LNCaP clone FGC (cell line): ENCODE data around the gene SMYD1.
"Not testable (repeated sequence)": the region's sequence is repeated elsewhere in the genome, so short reads cannot be mapped to it uniquely, and the experiment has no call there.

ENCODE experiments used
- DNase-seq: peaks from one replicate; pipeline ENCODE4 v3.0.0-alpha.2; 2011; ENCODE audit warnings: low read depth
- H3K4me3 ChIP-seq: 2 replicates; pipeline ENCODE4 v1.5.1; 2011; ENCODE audit warnings: mild to moderate bottlenecking, low read depth, low read length, control low read depth
- CTCF ChIP-seq: IDR thresholded peaks from 2 replicates; pipeline ENCODE4 v1.5.1; 2012; ENCODE audit warnings: mild to moderate bottlenecking; ENCODE audit not compliant: control insufficient read depth, insufficient read depth; ENCODE audit errors: extremely low read depth

Gene SMYD1

DNA sequence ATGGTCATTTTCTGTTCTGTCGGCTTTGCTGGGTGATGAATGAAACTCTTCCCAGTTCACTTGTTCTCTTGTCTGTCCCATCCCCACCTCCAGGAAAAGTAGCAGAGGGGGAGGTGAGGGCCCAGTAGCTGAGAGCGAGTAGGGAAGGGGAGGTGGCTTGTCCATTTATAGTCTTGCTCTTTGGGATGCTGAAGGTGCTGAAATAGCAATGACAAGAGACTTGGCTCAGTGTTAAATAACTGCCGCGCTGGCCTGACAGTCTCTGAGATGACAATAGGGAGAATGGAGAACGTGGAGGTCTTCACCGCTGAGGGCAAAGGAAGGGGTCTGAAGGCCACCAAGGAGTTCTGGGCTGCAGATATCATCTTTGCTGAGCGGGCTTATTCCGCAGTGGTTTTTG, at the start of gene SMYD1:
Gene SMYD1, plus strand, starts transcription at position 228 of the 400 bp plus-strand sequence. Its CDS starts 40 bp downstream, at position 268.
- no peak for DNase-seq
- H3K4me3 ChIP-seq, result no peak within 1 kb of the TSS
- no peak for TF ChIP-seq CTCF

GRCh38 chr2:88018077-88018805, 49.4 kb upstream of the SMYD1 start:
- not testable (repeated sequence) for DNase-seq, H3K4me3 ChIP-seq

DNA sequence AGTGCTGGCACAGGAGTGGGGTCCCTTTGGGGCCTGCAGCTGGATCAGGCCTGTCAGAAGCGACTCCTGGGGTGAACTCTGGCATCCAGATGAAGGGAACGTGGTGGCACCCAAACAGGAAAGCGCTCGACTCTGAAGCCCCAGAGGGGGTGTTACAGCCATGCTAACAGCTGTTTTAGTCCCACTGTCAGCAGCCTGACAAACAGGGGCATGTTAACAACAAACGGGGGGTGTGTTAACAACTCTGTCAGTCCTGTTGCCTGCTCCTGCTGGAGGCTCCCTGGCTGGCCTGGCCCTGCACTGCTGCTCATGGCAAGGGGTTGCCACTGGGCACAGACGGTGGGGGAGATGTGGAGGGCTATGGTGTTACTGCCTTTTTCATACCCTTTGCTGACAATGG, 48.7 kb upstream of the SMYD1 start:
- DNase-seq, result no peak
- no peak for TF ChIP-seq CTCF
- no peak overlapping the region for H3K4me3 ChIP-seq

DNA sequence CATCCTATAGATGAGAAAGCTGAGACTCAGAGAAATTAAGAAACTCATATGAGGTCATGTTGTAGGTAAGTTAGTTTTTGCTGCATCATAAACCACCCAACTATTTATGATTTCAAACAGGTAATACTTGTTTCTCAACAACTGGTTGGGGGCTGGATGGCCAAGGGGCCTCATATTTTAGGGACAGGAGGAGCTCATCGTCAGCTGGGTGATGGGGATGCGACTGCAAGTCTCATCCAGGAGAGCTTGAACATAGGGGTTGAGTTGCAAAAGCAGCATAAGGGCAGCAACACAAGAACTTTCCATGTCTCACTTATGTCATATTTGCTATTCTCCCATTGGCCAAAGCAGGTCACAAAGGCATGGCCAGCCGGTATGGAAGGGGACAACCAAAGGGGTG, 47.6 kb upstream of the SMYD1 start:
- no peak overlapping the region for H3K4me3 ChIP-seq

GRCh38 chr2:88022669-88022921, 45.0 kb upstream of the SMYD1 start:
- no peak for DNase-seq
- no peak for TF ChIP-seq CTCF
- no peak overlapping the region for H3K4me3 ChIP-seq

More for the DNA sequence above, 47.6 kb upstream of the SMYD1 start:
- no peak for TF ChIP-seq CTCF
- no peak for DNase-seq

GRCh38 chr2:88024509-88024908, 43.1 kb upstream of the SMYD1 start:
- TF ChIP-seq CTCF, result no peak
- no peak overlapping the region for H3K4me3 ChIP-seq
- DNase-seq, result no peak

DNA sequence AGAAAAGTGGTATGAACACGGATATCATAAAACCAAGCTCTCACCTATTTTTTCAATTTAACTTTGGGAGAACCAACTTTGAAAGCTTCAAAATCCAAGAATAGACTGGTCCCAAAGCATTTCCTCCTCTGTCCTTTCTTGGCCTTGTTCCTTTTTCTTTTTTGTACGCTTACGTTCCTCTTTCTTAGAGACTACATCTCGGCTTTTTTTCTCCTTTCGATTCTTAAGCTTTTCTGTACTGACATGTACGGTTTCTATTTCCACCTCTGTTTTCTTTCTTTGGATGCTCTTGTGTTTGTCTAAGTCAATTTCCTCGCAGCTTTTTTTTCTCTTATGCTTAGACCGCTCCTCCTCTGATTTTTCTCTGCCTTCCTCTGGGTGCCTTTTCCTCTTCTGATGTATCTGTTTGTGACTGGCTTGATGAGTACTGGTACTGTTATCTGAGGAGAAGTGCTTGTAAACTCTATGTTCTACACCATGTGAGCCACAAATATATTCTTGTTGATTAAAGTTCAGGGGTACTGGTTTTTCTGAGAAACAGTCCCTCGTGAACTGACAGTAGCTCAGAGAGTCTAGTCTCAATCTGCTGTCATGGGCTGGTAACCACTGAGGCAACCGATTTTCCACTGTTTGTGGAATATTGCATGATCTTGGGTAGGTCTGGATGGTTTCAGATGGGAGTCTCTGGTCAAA, 39.8 kb upstream of the SMYD1 start:
- DNase-seq, result no peak
- H3K4me3 ChIP-seq, result no peak overlapping the region
- TF ChIP-seq CTCF, result no peak
